Mucosa of rectum (tissue), 2 donors: ENCODE data around the gene ASCC3.
"Not testable (repeated sequence)": the region's sequence is repeated elsewhere in the genome, so short reads cannot be mapped to it uniquely, and the experiment has no call there.

Experiments used
- H3K27ac ChIP-seq, 2 donors: one replicate each; pipeline ENCODE4 v1.7.0; 2013; ENCODE audit warnings: inconsistent platforms in 2 of 2, low read depth in 2 of 2, low read length in 2 of 2
- H3K27me3 ChIP-seq, 2 donors: one replicate each; pipeline ENCODE4 v1.7.0; 2013; ENCODE audit warnings: low read length in 2 of 2; ENCODE audit not compliant: control insufficient read depth in 2 of 2, insufficient read depth in 2 of 2
- H3K36me3 ChIP-seq, 2 donors: one replicate each; pipeline ENCODE4 v1.7.0; 2013; ENCODE audit warnings: low read length in 2 of 2; ENCODE audit not compliant: control insufficient read depth in 2 of 2, insufficient read depth in 2 of 2
- H3K4me1 ChIP-seq, 2 donors: one replicate each; pipeline ENCODE4 v1.7.0; 2013; ENCODE audit warnings: low read length in 2 of 2, mild to moderate bottlenecking in 1 of 2; ENCODE audit not compliant: control insufficient read depth in 2 of 2, insufficient read depth in 2 of 2
- H3K4me3 ChIP-seq, 2 donors: one replicate each; pipeline ENCODE4 v1.7.0; 2013; ENCODE audit warnings: low read length in 2 of 2
- H3K9ac ChIP-seq, 2 donors: one replicate each; pipeline ENCODE4 v1.7.0; 2013; ENCODE audit warnings: low read length in 2 of 2, low read depth in 1 of 2, mild to moderate bottlenecking in 1 of 2
- H3K9me3 ChIP-seq, 2 donors: one replicate each; pipeline ENCODE4 v1.7.0; 2013; ENCODE audit warnings: low read length in 2 of 2; ENCODE audit not compliant: control insufficient read depth in 2 of 2
- donor health status: healthy.
- donor health status: Normal muscosa, but diverticular disease.

ASCC3 gene

DNA sequence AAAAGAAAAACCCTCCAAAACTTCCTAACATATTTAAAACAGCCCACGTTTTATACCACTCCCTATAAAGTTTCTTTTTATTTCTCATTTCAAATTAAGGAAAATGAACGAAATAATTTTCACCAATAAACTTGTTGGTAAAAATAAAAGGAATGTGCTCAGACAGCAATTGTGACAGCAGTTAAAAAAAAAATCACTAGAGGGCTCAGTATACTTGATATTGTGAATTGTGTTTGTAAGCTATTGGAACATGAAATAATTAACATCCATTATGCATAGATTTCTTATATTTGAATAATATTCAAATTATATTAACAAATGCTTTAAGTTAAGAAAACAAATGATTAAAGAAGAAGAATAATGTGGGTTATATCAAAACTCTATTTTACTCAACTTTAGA is 105.5 kb downstream of the ASCC3 start:
- no peaks in the 10 kb centered on the region for H3K9me3 ChIP-seq
- no peaks in the 10 kb centered on the region for H3K4me1 ChIP-seq
- H3K9ac ChIP-seq = no peak overlapping the region
- no peaks in the 10 kb centered on the region for H3K27me3 ChIP-seq
- H3K4me3 ChIP-seq = no peak overlapping the region
- no peak overlapping the region for H3K27ac ChIP-seq
- H3K36me3 ChIP-seq = no peaks in the 10 kb centered on the region

DNA sequence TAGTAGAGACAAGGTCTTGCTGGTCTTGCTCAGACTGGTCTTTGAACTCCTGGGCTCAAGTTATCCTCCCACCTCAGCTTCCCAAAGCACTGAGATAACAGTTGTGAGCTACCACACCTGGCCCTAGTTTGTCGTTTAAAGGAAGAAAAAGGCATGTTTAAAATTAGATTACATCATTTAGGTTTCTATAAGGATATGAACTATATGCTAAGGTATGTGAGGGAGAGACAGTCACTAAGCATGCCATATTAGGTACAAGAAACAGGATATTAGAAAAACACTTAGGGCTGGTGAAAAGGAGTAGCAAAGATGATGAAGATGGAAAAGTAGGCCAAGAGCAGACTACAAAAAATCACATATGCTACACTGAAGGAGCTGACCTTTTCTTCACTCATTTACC is 106.4 kb downstream of the ASCC3 start:
- H3K4me1 ChIP-seq = no peaks in the 10 kb centered on the region
- no peak overlapping the region for H3K27ac ChIP-seq
- H3K36me3 ChIP-seq = no peaks in the 10 kb centered on the region
- no peaks in the 10 kb centered on the region for H3K9me3 ChIP-seq
- H3K4me3 ChIP-seq = no peak overlapping the region
- no peak overlapping the region for H3K9ac ChIP-seq
- no peaks in the 10 kb centered on the region for H3K27me3 ChIP-seq

DNA sequence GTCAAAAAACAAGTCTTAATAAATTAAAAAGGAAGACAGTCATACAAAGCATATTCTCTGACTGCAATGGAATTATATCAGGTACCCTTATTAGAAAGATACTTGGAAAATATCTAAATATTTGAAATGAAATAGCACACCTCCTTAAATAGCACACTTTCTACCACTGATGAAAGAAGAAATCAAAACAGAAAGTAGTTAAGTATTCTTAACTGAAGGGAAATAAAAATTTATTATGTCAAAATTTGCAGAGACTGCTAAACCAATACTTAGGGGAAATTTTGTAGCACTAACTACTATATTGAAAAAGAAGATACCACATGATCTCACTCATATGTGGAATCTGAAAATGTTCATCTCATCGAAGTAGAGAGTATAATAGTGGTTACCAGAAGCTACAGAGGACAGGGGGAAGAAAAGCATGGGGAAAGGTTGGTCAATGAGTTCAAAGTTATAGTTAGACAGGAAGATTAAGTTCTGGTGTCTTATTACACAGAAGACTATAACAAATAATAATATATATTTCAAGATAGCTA is 112.2 kb downstream of the ASCC3 start:
- H3K27me3 ChIP-seq = no peaks in the 10 kb centered on the region
- H3K4me1 ChIP-seq = no peaks in the 10 kb centered on the region
- peaks cover 3 to 11% of the 10 kb centered on the region in 2 donors for H3K36me3 ChIP-seq
- no peak overlapping the region for H3K4me3 ChIP-seq
- H3K9ac ChIP-seq = no peak overlapping the region
- no peaks in the 10 kb centered on the region for H3K9me3 ChIP-seq
- no peak overlapping the region for H3K27ac ChIP-seq

DNA sequence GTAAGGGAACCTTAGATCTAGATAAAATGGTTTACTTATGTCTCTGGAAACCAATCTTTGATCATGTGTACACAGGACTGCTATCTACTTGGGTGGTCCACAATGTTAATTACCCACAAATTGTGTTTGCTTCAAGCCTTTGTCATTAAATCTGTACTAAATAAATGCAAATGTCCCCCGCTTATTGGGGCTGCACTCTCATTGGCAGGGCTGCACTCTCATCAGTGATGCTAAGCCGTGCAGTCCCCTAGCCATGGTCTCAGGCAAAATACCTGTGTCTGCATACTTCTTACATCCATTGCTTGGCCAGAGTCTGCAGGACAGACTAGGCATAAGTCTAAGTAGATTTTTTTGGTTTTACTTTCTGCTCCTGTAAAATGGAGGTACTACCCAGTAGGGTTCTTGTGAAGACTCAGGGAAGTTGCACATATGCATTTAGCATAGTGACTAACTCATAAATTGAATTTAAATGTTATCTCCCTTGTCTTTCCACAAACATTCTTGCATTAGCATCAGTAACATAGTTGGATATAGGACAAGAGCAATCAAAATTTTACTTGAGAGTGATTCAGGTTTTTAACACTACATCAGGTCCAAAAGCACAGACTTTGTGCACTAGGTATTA is 117.4 kb downstream of the ASCC3 start:
- Histone ChIP-seq H3K4me3 (no peak overlapping the region), H3K36me3 (peaks cover 8 to 16% of the 10 kb centered on the region in 2 donors), H3K27ac (no peak overlapping the region)

DNA sequence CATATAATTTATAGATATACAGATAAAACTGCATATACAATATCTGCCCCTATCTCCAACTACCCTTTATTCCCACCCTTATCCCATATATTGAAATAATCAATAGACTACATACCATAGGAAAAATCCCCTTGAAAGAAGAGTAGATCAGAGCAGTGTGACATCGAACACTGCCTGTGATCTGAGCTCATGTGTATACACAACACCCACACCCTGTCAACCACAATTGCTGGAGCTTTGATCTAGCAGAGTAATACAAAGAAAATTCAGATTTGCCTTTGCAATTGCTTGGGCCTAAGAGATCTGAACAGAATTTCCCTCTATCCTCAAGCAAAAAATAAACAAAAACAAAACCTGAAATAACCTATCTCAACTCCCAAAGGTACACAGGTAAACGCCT is 119.3 kb downstream of the ASCC3 start:
- no peak overlapping the region for H3K9ac ChIP-seq
- peaks cover 8 to 16% of the 10 kb centered on the region in 2 donors for H3K36me3 ChIP-seq
- H3K27ac ChIP-seq = no peak overlapping the region
- no peaks in the 10 kb centered on the region for H3K27me3 ChIP-seq
- H3K4me3 ChIP-seq = no peak overlapping the region
- H3K4me1 ChIP-seq = no peaks in the 10 kb centered on the region
- H3K9me3 ChIP-seq = peaks cover 0 to 2% of the 10 kb centered on the region in 2 donors

More for the DNA sequence above, 117.4 kb downstream of the ASCC3 start:
- Histone ChIP-seq H3K27me3 (no peaks in the 10 kb centered on the region), H3K4me1 (no peaks in the 10 kb centered on the region), H3K9ac (no peak overlapping the region), H3K9me3 (peaks cover 0 to 2% of the 10 kb centered on the region in 2 donors)

DNA sequence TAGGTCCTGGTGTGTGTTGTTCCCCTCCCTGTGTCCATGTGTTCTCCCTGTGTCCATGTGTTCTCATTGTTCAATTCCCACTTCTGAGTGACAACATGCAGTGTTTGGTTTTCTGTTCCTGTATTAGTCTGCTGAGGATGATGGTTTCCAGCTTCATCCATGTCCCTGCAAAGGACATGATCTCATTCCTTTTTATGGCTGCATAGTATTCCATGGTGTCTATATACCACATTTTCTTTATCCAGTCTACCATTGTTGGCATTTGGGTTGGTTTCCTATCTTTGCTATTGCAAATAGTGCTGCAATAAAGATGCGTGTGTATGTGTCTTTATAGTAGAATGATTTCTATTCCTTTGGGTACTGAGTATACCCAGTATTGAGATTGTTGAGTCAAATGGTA is 122.7 kb downstream of the ASCC3 start:
- H3K27ac ChIP-seq, H3K4me3 ChIP-seq, H3K36me3 ChIP-seq, H3K9me3 ChIP-seq, H3K4me1 ChIP-seq, H3K27me3 ChIP-seq, H3K9ac ChIP-seq: not testable (repeated sequence)

DNA sequence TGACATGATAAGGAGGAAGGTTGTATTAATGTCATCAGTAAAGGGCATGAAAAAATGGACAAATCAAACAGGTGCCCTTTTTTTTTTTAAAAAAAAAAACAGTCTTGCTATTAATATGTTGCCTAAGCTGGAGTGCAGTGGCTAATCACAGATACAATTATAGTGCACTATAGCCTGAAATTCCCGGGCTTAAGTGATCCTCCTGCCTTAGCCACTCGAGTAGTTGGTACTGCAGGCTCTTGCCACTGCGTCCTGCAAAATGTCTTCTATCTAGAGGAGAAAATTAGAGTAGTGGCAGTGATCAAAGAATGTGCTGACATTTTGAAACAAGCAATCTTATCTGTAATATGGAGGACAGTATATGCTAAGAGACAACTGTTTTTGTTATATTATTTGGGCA is 127.7 kb downstream of the ASCC3 start:
- Histone ChIP-seq H3K27ac (no peak overlapping the region), H3K9me3 (no peaks in the 10 kb centered on the region), H3K4me1 (no peaks in the 10 kb centered on the region), H3K9ac (no peak overlapping the region), H3K27me3 (no peaks in the 10 kb centered on the region), H3K4me3 (no peak overlapping the region), H3K36me3 (no peaks in the 10 kb centered on the region)

DNA sequence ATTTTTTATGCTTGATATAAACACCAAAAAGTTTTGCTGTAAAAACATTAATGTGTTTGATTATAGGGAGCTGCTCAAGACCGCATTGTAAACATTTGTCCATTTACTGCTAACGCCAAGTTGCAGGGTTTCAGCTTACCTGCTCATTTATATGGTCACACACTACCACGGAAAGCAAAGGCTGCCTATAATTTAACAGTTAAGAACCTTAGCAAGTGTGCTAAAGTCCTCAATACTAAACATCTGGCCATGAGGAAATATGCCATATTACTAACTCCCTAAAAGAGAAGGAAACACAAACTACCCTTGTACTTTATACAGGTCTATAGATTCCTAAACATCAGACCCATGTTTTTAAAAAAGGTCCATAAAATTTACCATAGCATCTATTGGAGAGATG is 129.5 kb downstream of the ASCC3 start:
- Histone ChIP-seq H3K36me3 (no peaks in the 10 kb centered on the region), H3K27me3 (no peaks in the 10 kb centered on the region), H3K9ac (no peak overlapping the region), H3K4me1 (no peaks in the 10 kb centered on the region), H3K27ac (no peak overlapping the region), H3K9me3 (no peaks in the 10 kb centered on the region), H3K4me3 (no peak overlapping the region)

DNA sequence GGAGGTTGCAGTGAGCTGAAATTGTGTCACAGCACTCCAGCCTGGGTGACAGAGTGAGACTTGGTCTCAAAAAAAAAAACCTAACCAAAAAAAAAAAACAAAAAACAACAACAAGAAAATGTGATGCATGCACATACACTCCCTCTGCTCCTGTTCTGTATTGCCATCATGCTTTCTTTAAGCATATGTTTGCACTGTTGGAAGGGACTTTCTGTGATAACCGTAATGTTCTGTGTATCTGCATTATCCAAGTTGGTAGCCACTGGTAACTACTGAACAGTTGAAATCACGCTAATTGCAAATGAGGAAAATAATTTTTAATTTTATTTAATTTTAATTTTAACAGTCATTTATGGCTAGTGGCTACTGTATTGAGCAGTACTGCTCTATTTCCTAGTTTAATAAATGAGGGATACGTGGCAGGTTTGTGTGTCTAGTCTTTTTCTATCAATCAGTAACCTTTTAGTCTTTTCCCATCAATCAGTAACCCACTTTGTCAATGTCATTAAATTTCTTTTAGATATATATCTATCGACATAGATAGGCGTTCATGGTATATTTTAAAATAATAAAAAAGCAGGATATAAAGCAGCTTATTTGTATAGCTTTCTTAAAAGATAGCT is 135.6 kb downstream of the ASCC3 start:
- Histone ChIP-seq H3K9me3 (no peaks in the 10 kb centered on the region), H3K4me1 (no peaks in the 10 kb centered on the region), H3K27ac (no peak overlapping the region), H3K36me3 (peaks cover 3 to 8% of the 10 kb centered on the region in 2 donors), H3K27me3 (no peaks in the 10 kb centered on the region), H3K9ac (no peak overlapping the region), H3K4me3 (no peak overlapping the region)

DNA sequence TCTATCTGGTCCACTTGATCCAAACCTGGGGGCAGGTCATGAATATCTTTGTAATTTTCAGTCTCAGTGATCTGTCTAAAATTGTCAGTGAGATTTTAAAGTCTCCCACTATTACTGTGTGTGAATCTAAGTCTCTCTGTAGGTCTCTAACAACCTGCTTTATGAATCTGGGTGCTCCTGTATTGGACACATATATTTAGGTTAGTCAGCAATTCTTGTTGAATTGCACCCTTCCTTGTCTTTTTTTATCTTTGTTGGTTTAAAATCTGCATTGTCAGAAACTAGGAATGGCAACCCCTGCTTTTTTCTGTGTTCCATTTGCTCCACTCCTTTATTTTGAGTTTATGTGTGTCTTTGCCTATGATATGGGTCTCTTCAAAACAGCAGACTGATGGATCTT is 140.7 kb downstream of the ASCC3 start:
- H3K36me3 ChIP-seq = peaks cover 3 to 8% of the 10 kb centered on the region in 2 donors

More for the DNA sequence above, 140.7 kb downstream of the ASCC3 start:
- Histone ChIP-seq H3K27me3 (no peaks in the 10 kb centered on the region), H3K9me3 (no peaks in the 10 kb centered on the region), H3K27ac (no peak overlapping the region), H3K4me1 (no peaks in the 10 kb centered on the region), H3K9ac (no peak overlapping the region), H3K4me3 (no peak overlapping the region)
